ENCODE results near the gene CAP2. TPM values are rescaled to one million over a fixed set of nuclear protein-coding genes. Genes with fewer than 3 reads are reported as not detected.

Gene CAP2
- total and polyA plus RNA-seq, 2 experiments from 2014 or later, result 6.7 to 9.1 TPM

- H3K4me1 ChIP-seq (ENCODE audit: insufficient read depth), result 0 out of 2 replicates have a peak, but pooled peaks cover 6% of the 10 kb centered on the region
- H3K4me3 ChIP-seq, result no peak overlapping the region
- no peaks in the 10 kb centered on the region for H3K27me3 ChIP-seq (ENCODE audit: insufficient read depth)
- no peaks in the 10 kb centered on the region for H3F3A ChIP-seq (replicated peaks; ENCODE audit: low read depth)
- no peaks in the 10 kb centered on the region; the same call in 2 of the 3 replicates for H3K36me3 Mint-ChIP-seq (ENCODE audit: low read depth)
- H3K27ac ChIP-seq (ENCODE audit: low read depth), result no peak overlapping the region
- no peak overlapping the region for H3K4me3 Mint-ChIP-seq
- no peaks in the 10 kb centered on the region for H4K20me1 ChIP-seq (replicated peaks; ENCODE audit: insufficient read depth)
- DNase-seq (ENCODE audit: low spot score) (no peak), ATAC-seq (no peak)
- H3K9me2 ChIP-seq (ENCODE audit: insufficient read depth), result no peaks in the 10 kb centered on the region
- peaks cover 11% of the 10 kb centered on the region; the same call in 2 of the 3 replicates for H3K4me1 Mint-ChIP-seq
- no peaks in the 10 kb centered on the region for H3K36me3 ChIP-seq (ENCODE audit: insufficient read depth)
- H3K27me3 Mint-ChIP-seq (ENCODE audit: insufficient read depth, low read depth, poor library complexity), result no peaks in the 10 kb centered on the region
- no peaks in the 10 kb centered on the region for H3K79me2 ChIP-seq (replicated peaks; ENCODE audit: insufficient read depth)
- H3K27ac Mint-ChIP-seq, result no peak overlapping the region
- TF ChIP-seq CREB1 (CRISPR knock-in tag; IDR thresholded peaks at IDR 0.05; ENCODE audit: low read depth) (no peak), EZH2phosphoT487 (IDR thresholded peaks at IDR 0.05; ENCODE audit: unreplicated experiment) (no peak), EZH2 (IDR thresholded peaks at IDR 0.05; ENCODE audit: low read depth, unreplicated experiment) (no peak), ETS1 (IDR thresholded peaks at IDR 0.05) (no peak)
- H2AFZ ChIP-seq, result no peak overlapping the region
- no peaks in the 10 kb centered on the region for H3K9me3 Mint-ChIP-seq
- H3K4me2 ChIP-seq, result no peak overlapping the region
Measured at GRCh38 chr6:17450832-17451231, 57.4 kb downstream of the CAP2 start.

- Histone ChIP-seq H4K20me1 (replicated peaks; ENCODE audit: insufficient read depth) (no peaks in the 10 kb centered on the region), H3F3A (replicated peaks; ENCODE audit: low read depth) (no peaks in the 10 kb centered on the region), H3K36me3 (ENCODE audit: insufficient read depth) (no peaks in the 10 kb centered on the region), H3K4me3 (no peak overlapping the region), H3K4me2 (no peak overlapping the region), H3K79me2 (replicated peaks; ENCODE audit: insufficient read depth) (no peaks in the 10 kb centered on the region), H3K9me2 (ENCODE audit: insufficient read depth) (no peaks in the 10 kb centered on the region), H3K4me1 (ENCODE audit: insufficient read depth) (0 out of 2 replicates have a peak, but pooled peaks cover 6% of the 10 kb centered on the region), H2AFZ (no peak overlapping the region), H3K27ac (ENCODE audit: low read depth) (no peak overlapping the region), H3K27me3 (ENCODE audit: insufficient read depth) (no peaks in the 10 kb centered on the region)
- no peak for DNase-seq (ENCODE audit: low spot score)
- H3K4me1 Mint-ChIP-seq, result peaks cover 11% of the 10 kb centered on the region; the same call in 2 of the 3 replicates
- H3K4me3 Mint-ChIP-seq, result no peak overlapping the region
- H3K9me3 Mint-ChIP-seq, result no peaks in the 10 kb centered on the region
- no peak overlapping the region for H3K27ac Mint-ChIP-seq
- H3K36me3 Mint-ChIP-seq (ENCODE audit: low read depth), result no peaks in the 10 kb centered on the region; the same call in 2 of the 3 replicates
- no peak for ATAC-seq
- no peaks in the 10 kb centered on the region for H3K27me3 Mint-ChIP-seq (ENCODE audit: insufficient read depth, low read depth, poor library complexity)
- TF ChIP-seq ZNF114 (CRISPR knock-in tag; IDR thresholded peaks at IDR 0.05) (no peak), ETS1 (IDR thresholded peaks at IDR 0.05) (no peak), POLR2AphosphoS5 (IDR thresholded peaks at IDR 0.05; ENCODE audit: low read depth) (no peak), ZNF331 (CRISPR knock-in tag; IDR thresholded peaks at IDR 0.05; ENCODE audit: low read depth) (no peak), STAT1 (IDR thresholded peaks at IDR 0.05; ENCODE audit: unreplicated experiment) (no peak), EZH2 (IDR thresholded peaks at IDR 0.05; ENCODE audit: low read depth, unreplicated experiment) (no peak), CTCF (conservative IDR thresholded peaks at IDR 0.05; ENCODE audit: low read depth in 2 of 2) (no peak), REST (IDR thresholded peaks at IDR 0.05; ENCODE audit: unreplicated experiment) (no peak), CREB1 (CRISPR knock-in tag; IDR thresholded peaks at IDR 0.05; ENCODE audit: low read depth) (no peak), JUNB (IDR thresholded peaks at IDR 0.05; ENCODE audit: unreplicated experiment) (no peak), NANOG (IDR thresholded peaks at IDR 0.05; ENCODE audit: borderline replicate concordance) (no peak), EZH2phosphoT487 (IDR thresholded peaks at IDR 0.05; ENCODE audit: unreplicated experiment) (no peak)
Measured at GRCh38 chr6:17452096-17452495, 58.7 kb downstream of the CAP2 start.

All from GM23338 (cell line).